ENCODE measurements around the gene DTHD1.

DTHD1 gene
- total RNA-seq: 0 to 0.52 (median 0.04) reads per million in 18 experiments

DNA sequence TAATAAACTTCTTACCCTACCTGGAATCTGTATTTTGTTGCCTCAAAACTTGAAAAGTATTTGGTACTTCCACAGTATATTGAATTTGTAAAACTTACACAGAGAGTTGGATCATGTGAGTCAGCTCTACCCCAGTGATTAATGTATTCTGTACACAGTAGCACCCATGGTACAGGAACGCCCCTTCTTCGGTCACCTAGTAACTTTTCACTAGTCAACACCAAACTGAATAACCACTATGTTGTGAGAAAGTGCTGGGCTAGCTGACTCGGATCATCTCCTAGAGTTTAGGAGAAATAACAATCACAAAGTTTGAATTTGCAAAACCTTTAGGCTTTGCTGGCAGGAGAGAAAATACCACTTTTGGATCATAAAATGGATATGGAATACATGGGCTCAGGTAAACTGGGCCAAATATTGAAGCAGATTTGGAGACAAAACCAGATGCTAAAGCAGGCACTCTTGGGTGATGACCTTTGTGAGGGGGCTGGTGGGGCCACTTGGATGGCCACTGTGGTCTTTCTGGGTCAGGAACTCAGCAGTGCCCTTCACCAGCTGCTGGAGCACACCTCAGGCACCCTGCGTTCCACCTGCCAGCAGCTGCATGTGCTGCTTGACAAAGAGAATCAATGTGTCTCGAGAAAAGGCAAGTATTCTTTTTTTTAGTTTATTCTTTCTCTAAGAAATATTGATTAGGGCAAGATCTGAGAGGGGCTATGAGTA lies at the start of gene DTHD1:
Gene DTHD1 (plus strand): TSS at position 233 of the 723 bp plus-strand sequence. CDS start 143 bp downstream, at position 376.
- DNase-seq: no peak

DNA sequence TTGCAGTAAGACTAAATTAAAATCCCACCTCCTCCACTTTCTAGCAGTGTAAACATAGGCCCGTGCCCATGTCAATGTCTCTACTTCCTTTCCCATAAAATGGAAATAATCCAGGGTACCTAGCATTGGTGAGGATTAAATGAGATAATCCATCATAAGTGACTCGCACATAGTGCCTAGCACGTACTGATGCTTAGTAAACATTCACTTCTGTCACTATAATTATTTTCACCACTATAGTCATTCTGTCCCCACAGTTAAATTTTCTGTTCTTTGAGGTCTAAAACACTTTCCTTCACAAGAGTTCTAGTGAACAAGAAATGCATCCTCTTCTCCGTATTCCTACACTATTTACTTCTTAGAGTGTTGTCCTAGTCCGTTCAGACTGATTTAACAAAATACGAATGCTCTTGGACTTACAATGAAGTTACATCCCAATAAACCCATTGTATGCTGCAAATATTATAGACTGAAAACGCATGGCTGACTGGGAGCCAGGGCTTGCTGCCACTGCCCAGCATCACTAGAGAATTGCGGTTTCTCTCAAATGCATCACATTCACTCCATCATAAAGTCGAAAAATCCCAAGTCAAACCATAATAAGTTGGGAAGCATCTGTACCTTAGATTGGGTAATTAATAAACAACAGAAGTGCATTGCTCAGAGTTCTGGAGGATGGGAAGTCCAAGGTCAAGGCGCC lies 47.7 kb upstream of the DTHD1 start:
- DNase-seq: no peak

- no peak for DNase-seq
Observed at GRCh38 chr4:36235306-36235705, 46.1 kb upstream of the DTHD1 start.

- no peak for DNase-seq
Observed at GRCh38 chr4:36236159-36236558, 45.3 kb upstream of the DTHD1 start.

GRCh38 chr4:36237366-36238313 lies 43.8 kb upstream of the DTHD1 start:
- no peak for DNase-seq

DNA sequence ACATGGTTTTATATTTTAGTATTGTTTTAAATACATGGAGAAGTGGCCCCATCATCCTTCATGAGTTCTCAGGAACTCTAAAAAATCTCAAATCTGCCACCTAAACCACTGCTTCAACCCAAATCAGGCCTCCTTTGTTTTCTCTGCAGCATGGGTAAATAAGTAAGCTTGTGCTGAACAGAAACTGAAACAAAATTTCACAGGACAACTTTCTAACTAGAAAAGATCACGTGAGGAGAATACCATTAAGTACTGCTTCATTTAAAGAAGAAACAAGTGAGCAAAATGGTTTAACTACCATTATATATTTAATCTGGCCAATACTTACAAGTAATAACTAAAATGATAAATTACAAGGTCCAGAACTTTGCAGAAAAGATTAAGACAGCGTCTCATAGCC lies 39.6 kb upstream of the DTHD1 start:
- peak; percentile 6 to 53 for DNase-seq

- DNase-seq: peak in 1 of 2 donors; percentile 6
Observed at GRCh38 chr4:36242629-36243354, 38.6 kb upstream of the DTHD1 start.

- peak; percentile 61 to 82 for DNase-seq
Observed at GRCh38 chr4:36243355-36244256, 37.8 kb upstream of the DTHD1 start.

DNA sequence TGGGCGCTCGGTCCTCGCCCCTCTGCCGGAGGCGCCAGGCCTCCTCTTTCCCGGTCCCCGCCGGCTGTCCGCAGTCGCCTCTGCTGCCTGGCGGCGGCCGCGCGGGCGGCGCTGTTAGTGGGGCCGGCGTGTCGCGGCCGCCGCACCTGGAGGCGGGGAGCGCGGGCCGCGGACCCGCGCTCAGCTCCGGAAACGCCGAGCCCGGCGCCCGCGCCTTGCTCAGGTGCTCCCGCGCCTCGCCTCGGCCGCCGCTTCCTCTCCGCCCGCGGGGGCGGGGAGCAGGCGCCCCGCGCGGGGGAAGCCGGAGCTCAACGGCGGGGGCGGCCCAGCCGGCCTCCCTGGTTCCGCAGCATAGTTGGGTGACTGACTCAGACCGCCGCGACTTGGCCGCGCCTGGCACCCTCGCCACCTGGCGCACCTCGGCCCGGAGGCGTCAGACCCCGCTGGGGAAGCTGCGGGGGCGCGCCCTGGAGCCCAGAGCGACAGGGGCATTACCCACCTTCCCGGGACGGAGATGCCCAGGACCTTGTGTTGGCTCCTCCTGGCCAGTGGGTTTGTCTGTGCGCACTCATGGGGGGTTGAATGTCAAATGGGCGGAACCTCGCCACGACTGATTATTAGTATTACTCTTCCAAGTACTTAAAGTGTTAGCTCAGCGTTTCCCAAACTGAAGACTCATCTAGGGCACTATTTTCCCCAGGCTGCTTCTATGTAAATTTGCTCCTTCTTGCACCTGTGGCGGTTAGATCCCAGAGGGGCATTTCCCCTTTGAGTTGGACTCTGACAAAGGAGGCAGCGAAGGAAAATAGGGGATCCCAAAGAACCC lies 36.9 kb upstream of the DTHD1 start, which contains the start of gene ARAP2:
Gene ARAP2 (minus strand): TSS at position 258 of the 826 bp plus-strand sequence. CDS start 15,028 bp downstream, outside the sequence.
- peak; percentile 57 to 83 for DNase-seq

DNA sequence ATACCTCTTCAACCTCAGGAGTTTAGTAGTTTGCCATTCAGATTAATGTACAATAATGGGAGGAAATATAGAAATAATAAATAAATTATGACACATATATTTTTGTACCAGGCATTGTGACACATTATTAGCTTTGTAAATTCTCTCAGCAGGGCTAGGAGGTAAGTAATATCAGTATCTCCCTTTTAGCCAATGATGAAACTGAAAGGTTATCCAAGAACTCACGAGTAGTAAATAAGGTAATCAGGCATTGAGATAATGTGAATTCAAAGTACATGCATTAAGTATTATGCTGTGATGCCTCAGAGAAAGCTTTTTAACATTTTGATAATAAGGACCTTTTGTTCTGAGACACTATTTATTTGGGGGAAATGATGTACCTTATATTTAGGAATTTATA lies 31.8 kb upstream of the DTHD1 start:
- no peak for DNase-seq

DNA sequence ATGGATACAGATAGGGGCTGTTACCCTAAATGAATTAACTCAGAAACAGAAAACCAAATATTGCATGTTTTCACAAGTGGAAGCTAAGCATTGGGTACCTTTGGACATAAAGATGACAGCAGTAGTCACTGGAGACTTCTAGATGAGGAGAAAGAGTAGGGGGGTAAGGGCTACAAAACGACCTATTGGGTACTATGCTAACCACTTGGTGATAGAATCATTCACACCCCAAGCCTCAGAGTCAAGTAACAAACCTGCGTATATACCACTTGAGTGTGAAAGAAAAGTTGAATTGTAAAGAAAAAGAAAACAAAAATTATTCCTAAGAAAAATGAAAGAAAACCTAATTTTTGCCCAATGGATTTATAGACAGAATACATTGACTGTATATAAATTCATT lies 29.4 kb upstream of the DTHD1 start:
- no peak for DNase-seq

DNA sequence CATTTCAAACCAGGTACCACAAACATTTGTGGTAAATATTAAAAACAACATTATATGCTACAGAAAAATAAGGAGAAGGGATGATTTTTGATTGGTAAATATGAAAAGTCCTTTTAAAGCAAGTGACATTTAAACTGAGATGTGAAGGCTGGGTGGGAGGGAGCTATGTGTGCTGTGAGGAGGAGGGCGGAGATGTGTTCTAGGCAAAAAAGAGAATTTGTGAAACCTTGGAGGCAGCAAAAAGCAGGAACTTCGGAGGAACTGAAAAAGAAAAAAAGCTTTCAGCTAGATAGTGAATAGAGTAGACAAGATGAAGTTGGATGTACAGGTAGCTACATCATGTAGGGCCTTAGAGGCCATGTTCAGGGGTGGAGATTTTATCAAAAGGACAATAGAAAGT lies 27.0 kb upstream of the DTHD1 start:
- peak; percentile 43 to 48 for DNase-seq

- DNase-seq: peak; percentile 76 to 94
Observed at GRCh38 chr4:36255577-36255976, 25.8 kb upstream of the DTHD1 start.

- peak; percentile 34 to 42 for DNase-seq
Observed at GRCh38 chr4:36256398-36256891, 25.0 kb upstream of the DTHD1 start.

- DNase-seq: no peak
Observed at GRCh38 chr4:36260731-36261130, 20.7 kb upstream of the DTHD1 start.

DNA sequence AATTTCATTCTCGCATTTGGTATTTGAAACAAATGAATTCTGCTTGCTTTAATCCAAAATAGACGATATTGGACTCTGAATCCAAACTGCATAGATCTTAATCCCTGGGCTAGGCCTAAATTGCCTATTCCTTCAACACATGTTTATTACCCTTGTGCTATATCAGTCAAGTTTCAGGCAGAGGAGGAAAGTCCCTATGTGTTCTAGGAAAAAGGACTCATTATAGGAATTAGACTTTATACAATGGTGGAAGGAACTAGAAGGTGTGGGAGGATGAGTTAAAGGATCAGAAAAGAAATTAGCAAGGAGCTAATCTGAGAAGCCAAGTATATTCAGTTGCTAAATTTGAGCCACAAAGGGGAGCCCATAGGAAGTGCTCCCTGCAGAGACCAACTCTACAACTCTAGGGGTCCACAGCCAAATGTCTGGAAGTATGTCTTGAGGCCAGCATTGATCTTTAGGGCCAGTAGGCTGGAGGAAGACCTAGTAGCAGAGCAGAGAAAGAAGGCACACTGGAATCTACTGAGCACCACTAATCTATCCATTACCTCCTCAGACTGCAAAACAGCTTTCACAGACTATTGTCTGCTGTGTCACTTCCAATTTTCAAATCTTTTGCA lies 17.1 kb upstream of the DTHD1 start:
- DNase-seq: no peak

DNA sequence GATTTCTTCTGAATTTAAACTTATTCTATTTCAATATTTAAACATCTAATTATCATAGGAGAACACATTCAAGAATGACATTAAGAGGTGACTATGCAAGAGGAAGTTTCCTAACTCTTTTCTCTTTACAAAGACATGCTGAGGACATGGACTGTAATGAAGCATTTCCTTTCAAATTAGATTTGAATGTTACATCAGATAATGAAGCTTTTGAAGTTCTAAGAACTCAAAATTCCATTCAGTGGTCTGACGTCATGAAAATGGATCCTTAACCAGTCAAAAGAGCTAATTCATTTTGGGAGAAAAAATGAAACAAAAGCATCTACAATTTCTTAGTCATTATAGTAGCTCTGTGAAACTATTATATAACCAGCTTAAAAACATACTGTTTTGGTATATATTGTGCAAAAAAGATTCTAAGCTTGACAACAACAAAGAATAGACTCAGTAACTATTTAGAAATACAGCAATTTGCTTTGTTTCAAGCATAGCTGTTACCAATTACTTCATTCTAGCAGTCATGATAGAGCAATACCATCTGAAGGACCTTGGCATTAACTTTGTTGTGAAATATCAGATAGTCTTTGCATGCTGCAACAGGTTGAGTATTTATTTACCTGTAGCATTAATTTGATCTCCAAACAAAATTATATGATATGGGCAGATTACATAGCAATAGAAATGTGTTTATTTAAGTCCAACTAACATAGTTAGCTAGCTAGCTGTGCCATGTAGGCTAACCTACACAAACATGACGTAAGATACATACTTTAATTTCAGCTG lies 13.7 kb upstream of the DTHD1 start:
- DNase-seq: peak; percentile 11 to 75

GRCh38 chr4:36269101-36269500 lies 12.3 kb upstream of the DTHD1 start:
- DNase-seq: no peak
